Measurements from ENCODE around the gene UBFD1. TPM values are rescaled to one million over a fixed set of nuclear protein-coding genes. Genes with fewer than 3 reads are reported as not detected.
A peak's percentile ranks its signal among the peaks of the same experiment; 100 is the strongest.

UBFD1 gene
- total RNA-seq, 3 donors from 2014 or later (not counting 1 experiment from before 2014, with no cell fraction given): 51.4 to 65.8 (median 63.6) TPM

GRCh38 chr16:23516366-23517137 is 41.0 kb upstream of the UBFD1 start:
- Mint-ChIP-seq H3K4me1 (peaks cover 6 to 7% of the 10 kb centered on the region in 2 donors), H3K36me3 (no peaks in the 10 kb centered on the region), H3K4me3 (no peak overlapping the region), H3K27ac (no peak overlapping the region), H3K9me3 (no peaks in the 10 kb centered on the region), H3K27me3 (ENCODE audit: low read depth in 2 of 2) (no peaks in the 10 kb centered on the region)
- intact Hi-C loops (cut with micrococcal nuclease): no loop called here
- ATAC-seq (no peak), DNase-seq (no peak)
- no peaks in the 10 kb centered on the region for H3K36me3 ChIP-seq (ENCODE audit: control insufficient read depth, insufficient read depth, low read length)
- TF ChIP-seq CTCF (IDR thresholded peaks at IDR 0.05): no peak
- 51% methylated on average over 3 of the region's 4 CpGs for WGBS (ENCODE audit: insufficient coverage)
- H3K27ac ChIP-seq (ENCODE audit: low read length): no peak overlapping the region
- no peak overlapping the region for H3K4me3 ChIP-seq (ENCODE audit: low read length)
- H3K4me1 ChIP-seq (ENCODE audit: control insufficient read depth, insufficient read depth, low read length): peaks cover 27% of the 10 kb centered on the region
- H3K9me3 ChIP-seq (ENCODE audit: control insufficient read depth, insufficient read depth, low read length): no peaks in the 10 kb centered on the region
- H3K27me3 ChIP-seq (ENCODE audit: control insufficient read depth, insufficient read depth, low read length): no peaks in the 10 kb centered on the region

DNA sequence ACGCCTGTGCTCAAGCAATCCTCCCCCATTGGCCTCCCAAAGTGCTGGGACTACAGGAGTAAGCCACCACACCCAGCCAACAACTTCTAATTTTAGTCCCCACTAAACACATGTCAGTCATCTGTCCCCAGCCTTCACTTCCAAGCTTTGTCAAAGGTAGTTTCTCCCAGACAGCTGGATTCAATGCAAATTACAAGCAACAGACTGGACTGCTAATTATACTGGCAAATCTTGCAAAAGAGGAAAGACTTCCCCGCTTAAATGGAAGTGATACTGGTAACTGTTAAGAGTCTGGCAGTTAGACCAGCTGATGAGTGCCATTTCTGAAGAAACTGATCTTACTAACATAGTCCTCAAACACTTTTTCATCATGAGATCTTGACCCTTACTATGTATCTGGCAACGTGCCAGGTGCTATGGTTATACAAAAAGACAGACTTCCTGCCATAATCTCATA is 39.1 kb upstream of the UBFD1 start:
- no peak overlapping the region for H3K4me3 ChIP-seq (ENCODE audit: low read length)
- H3K4me3 Mint-ChIP-seq: no peak overlapping the region
- H3K9me3 ChIP-seq (ENCODE audit: control insufficient read depth, insufficient read depth, low read length): no peaks in the 10 kb centered on the region
- peaks cover 6 to 7% of the 10 kb centered on the region in 2 donors for H3K4me1 Mint-ChIP-seq
- no peaks in the 10 kb centered on the region for H3K9me3 Mint-ChIP-seq
- 54% methylated on average over 2 of the region's 3 CpGs for WGBS (ENCODE audit: insufficient coverage)
- H3K36me3 Mint-ChIP-seq: peaks cover 10% of the 10 kb centered on the region
- ATAC-seq (no peak), DNase-seq (no peak)
- no peak for TF ChIP-seq CTCF (IDR thresholded peaks at IDR 0.05)
- H3K27ac ChIP-seq (ENCODE audit: low read length): peak overlapping the region; percentile 35
- intact Hi-C loops (cut with micrococcal nuclease): no loop called here
- no peaks in the 10 kb centered on the region for H3K27me3 Mint-ChIP-seq (ENCODE audit: low read depth in 2 of 2)
- no peak overlapping the region for H3K27ac Mint-ChIP-seq
- H3K36me3 ChIP-seq (ENCODE audit: control insufficient read depth, insufficient read depth, low read length): peaks cover 10% of the 10 kb centered on the region
- peaks cover 27% of the 10 kb centered on the region for H3K4me1 ChIP-seq (ENCODE audit: control insufficient read depth, insufficient read depth, low read length)
- no peaks in the 10 kb centered on the region for H3K27me3 ChIP-seq (ENCODE audit: control insufficient read depth, insufficient read depth, low read length)

- TF ChIP-seq CTCF (IDR thresholded peaks at IDR 0.05): no peak
- H3K27me3 Mint-ChIP-seq (ENCODE audit: low read depth in 2 of 2): no peaks in the 10 kb centered on the region
- 78% methylated on average over 5 of the region's 5 CpGs for WGBS (ENCODE audit: insufficient coverage)
- H3K4me3 Mint-ChIP-seq: no peak overlapping the region
- DNase-seq (no peak), ATAC-seq (no peak)
- H3K36me3 Mint-ChIP-seq: peaks cover 10% of the 10 kb centered on the region
- intact Hi-C loops (cut with micrococcal nuclease): no loop called here
- H3K4me1 Mint-ChIP-seq: peaks cover 6 to 7% of the 10 kb centered on the region in 2 donors
- peaks cover 25% of the 10 kb centered on the region for H3K4me1 ChIP-seq (ENCODE audit: control insufficient read depth, insufficient read depth, low read length)
- no peaks in the 10 kb centered on the region for H3K27me3 ChIP-seq (ENCODE audit: control insufficient read depth, insufficient read depth, low read length)
- H3K9me3 Mint-ChIP-seq: no peaks in the 10 kb centered on the region
- no peak overlapping the region for H3K4me3 ChIP-seq (ENCODE audit: low read length)
- peaks cover 18% of the 10 kb centered on the region for H3K36me3 ChIP-seq (ENCODE audit: control insufficient read depth, insufficient read depth, low read length)
- H3K27ac ChIP-seq (ENCODE audit: low read length): no peak overlapping the region
- no peak overlapping the region for H3K27ac Mint-ChIP-seq
- no peaks in the 10 kb centered on the region for H3K9me3 ChIP-seq (ENCODE audit: control insufficient read depth, insufficient read depth, low read length)
Observed at GRCh38 chr16:23519282-23519681, 38.2 kb upstream of the UBFD1 start.

All from natural killer cell (primary cell).